HEK293 (cell line): ENCODE measurements around the gene ZCCHC8.
A peak's percentile ranks its signal among the peaks of the same experiment; 100 is the strongest.

Source experiments
- BCL11A ChIP-seq: fragments of 450-650 bp; formaldehyde crosslinking; IDR thresholded peaks from 2 replicates; pipeline ENCODE4 v1.5.1; 2016; ENCODE audit warnings: low read depth, missing biosample characterization, missing genetic modification characterization
- FEZF1 ChIP-seq: fragments of 450-650 bp; formaldehyde crosslinking; IDR thresholded peaks from 2 replicates; pipeline ENCODE4 v1.5.1; 2016; ENCODE audit warnings: missing biosample characterization, missing genetic modification characterization
- GFI1B ChIP-seq: fragments of 450-650 bp; formaldehyde crosslinking; IDR thresholded peaks from 2 replicates; pipeline ENCODE4 v1.5.1; 2016; ENCODE audit warnings: missing biosample characterization, missing genetic modification characterization
- GLIS1 ChIP-seq: fragments of 450-650 bp; formaldehyde crosslinking; IDR thresholded peaks from 2 replicates; pipeline ENCODE4 v1.5.1; 2016; ENCODE audit warnings: missing biosample characterization, missing genetic modification characterization
- GLIS2 ChIP-seq: fragments of 450-650 bp; formaldehyde crosslinking; IDR thresholded peaks from 2 replicates; pipeline ENCODE4 v1.5.1; 2016; ENCODE audit warnings: missing biosample characterization, missing genetic modification characterization
- KLF1 ChIP-seq: fragments of 450-650 bp; formaldehyde crosslinking; IDR thresholded peaks from 2 replicates; pipeline ENCODE4 v1.5.1; 2016; ENCODE audit warnings: missing biosample characterization, missing genetic modification characterization
- KLF16 ChIP-seq: fragments of 450-650 bp; formaldehyde crosslinking; IDR thresholded peaks from 2 replicates; pipeline ENCODE4 v1.5.1; 2017; ENCODE audit warnings: missing biosample characterization, missing genetic modification characterization
- KLF8 ChIP-seq: fragments of 450-650 bp; formaldehyde crosslinking; IDR thresholded peaks from 2 replicates; pipeline ENCODE4 v1.5.1; 2016; ENCODE audit warnings: missing biosample characterization, missing genetic modification characterization
- PBX3 ChIP-seq: sonication (generic); formaldehyde crosslinking; IDR thresholded peaks from 2 replicates; pipeline ENCODE4 v1.8.1; 2022; ENCODE audit warnings: mild to moderate bottlenecking, moderate library complexity, missing genetic modification reagents
- SCRT2 ChIP-seq: fragments of 450-650 bp; formaldehyde crosslinking; IDR thresholded peaks from 2 replicates; pipeline ENCODE4 v1.5.1; 2016; ENCODE audit warnings: missing biosample characterization, missing genetic modification characterization
- SP2 ChIP-seq: fragments of 450-650 bp; formaldehyde crosslinking; IDR thresholded peaks from 2 replicates; pipeline ENCODE4 v1.5.1; 2016; ENCODE audit warnings: missing biosample characterization, missing genetic modification characterization
- ZBTB49 ChIP-seq: fragments of 450-650 bp; formaldehyde crosslinking; IDR thresholded peaks from 2 replicates; pipeline ENCODE4 v1.5.1; 2016; ENCODE audit warnings: missing biosample characterization, missing genetic modification characterization, low read depth
- ZBTB8A ChIP-seq: fragments of 450-650 bp; formaldehyde crosslinking; IDR thresholded peaks from 2 replicates; pipeline ENCODE4 v1.5.1; 2016; ENCODE audit warnings: missing biosample characterization, missing genetic modification characterization
- ZNF10 ChIP-seq: fragments of 450-650 bp; formaldehyde crosslinking; IDR thresholded peaks from 2 replicates; pipeline ENCODE4 v1.5.1; 2017; ENCODE audit warnings: missing biosample characterization, missing genetic modification characterization
- ZNF146 ChIP-seq: fragments of 450-650 bp; formaldehyde crosslinking; IDR thresholded peaks from 2 replicates; pipeline ENCODE4 v1.5.1; 2016; ENCODE audit warnings: missing biosample characterization, missing genetic modification characterization
- ZNF274 ChIP-seq, 2 experiments: fragments of 200-500 bp in 1 of 2; fragments of 450-650 bp in 1 of 2; sonication (Bioruptor generic) in 1 of 2; formaldehyde crosslinking in 1 of 2; IDR thresholded peaks; 2 replicates each; pipeline versions ENCODE4 v1.5.1 to v1.6.1; 2014 to 2016; ENCODE audit warnings: borderline replicate concordance in 1 of 2, inconsistent platforms in 1 of 2, low read length in 1 of 2, missing biosample characterization in 1 of 2, missing genetic modification characterization in 1 of 2
- ZNF394 ChIP-seq: fragments of 450-650 bp; formaldehyde crosslinking; IDR thresholded peaks from 2 replicates; pipeline ENCODE4 v1.5.1; 2016; ENCODE audit warnings: missing biosample characterization, missing genetic modification characterization, mild to moderate bottlenecking, moderate library complexity, borderline replicate concordance
- ZNF404 ChIP-seq: fragments of 450-650 bp; formaldehyde crosslinking; IDR thresholded peaks from 2 replicates; pipeline ENCODE4 v1.5.1; 2017; ENCODE audit warnings: missing biosample characterization, missing genetic modification characterization
- ZNF530 ChIP-seq: fragments of 450-650 bp; formaldehyde crosslinking; IDR thresholded peaks from 2 replicates; pipeline ENCODE4 v1.5.1; 2016; ENCODE audit warnings: low read depth, missing biosample characterization, missing genetic modification characterization
- ZNF561 ChIP-seq: fragments of 450-650 bp; IDR thresholded peaks from 2 replicates; pipeline ENCODE4 v1.5.1; 2018; ENCODE audit warnings: missing biosample characterization, missing genetic modification characterization, borderline replicate concordance
- ZNF596 ChIP-seq: fragments of 450-650 bp; IDR thresholded peaks from 2 replicates; pipeline ENCODE4 v1.5.0; 2018; ENCODE audit warnings: missing biosample characterization, mild to moderate bottlenecking, missing genetic modification characterization, moderate library complexity
- ZNF621 ChIP-seq: fragments of 450-650 bp; formaldehyde crosslinking; IDR thresholded peaks from 2 replicates; pipeline ENCODE4 v1.5.1; 2017; ENCODE audit warnings: missing biosample characterization, missing genetic modification characterization
- ZNF664 ChIP-seq: fragments of 450-650 bp; formaldehyde crosslinking; IDR thresholded peaks from 2 replicates; pipeline ENCODE4 v1.5.1; 2016; ENCODE audit warnings: missing biosample characterization, missing genetic modification characterization
- ZNF692 ChIP-seq: fragments of 450-650 bp; formaldehyde crosslinking; IDR thresholded peaks from 2 replicates; pipeline ENCODE4 v1.5.1; 2016; ENCODE audit warnings: missing biosample characterization, missing genetic modification characterization
- ZNF76 ChIP-seq: fragments of 450-650 bp; formaldehyde crosslinking; IDR thresholded peaks from 2 replicates; pipeline ENCODE4; 2016; ENCODE audit warnings: low read depth, missing biosample characterization, missing genetic modification characterization, borderline replicate concordance
- ZXDB ChIP-seq: fragments of 450-650 bp; formaldehyde crosslinking; IDR thresholded peaks from 2 replicates; pipeline ENCODE4 v1.5.1; 2016; ENCODE audit warnings: missing biosample characterization, missing genetic modification characterization
- TF ChIP-seq, protein P1 (sequence below): fragments of 450-650 bp; formaldehyde crosslinking; IDR thresholded peaks from 2 replicates; pipeline ENCODE4 v1.5.1; 2016; ENCODE audit warnings: missing biosample characterization, missing genetic modification characterization
- TF ChIP-seq, protein P2 (sequence below): fragments of 450-650 bp; formaldehyde crosslinking; IDR thresholded peaks from 2 replicates; pipeline ENCODE4 v1.5.1; 2016; ENCODE audit warnings: missing biosample characterization, missing genetic modification characterization
- TF ChIP-seq, protein P3 (sequence below): fragments of 450-650 bp; formaldehyde crosslinking; IDR thresholded peaks from 2 replicates; pipeline ENCODE4 v1.5.1; 2016; ENCODE audit warnings: missing biosample characterization, missing genetic modification characterization

Gene ZCCHC8

GRCh38 chr12:122421821-122422729 is 78.7 kb downstream of the ZCCHC8 start, which contains the start of gene CLIP1 (continued):
- TF ChIP-seq ZNF274 (IDR thresholded peaks at IDR 0.05; ENCODE audit: low read length) (no peak), ZNF274 (tag by site-specific recombination; IDR thresholded peaks at IDR 0.05; ENCODE audit: borderline replicate concordance) (no peak), BCL11A (tag by site-specific recombination) (no peak), SCRT2 (tag by site-specific recombination) (peak; percentile 98), PBX3 (CRISPR knock-in tag) (0 out of 2 replicates have a peak, but pooled peaks have one; percentile 8), ZNF404 (tag by site-specific recombination) (no peak), GLIS2 (peak; percentile 87), KLF8 (peak; percentile 33; the same call in 1 of the 2 replicates), FEZF1 (peak; percentile 31), KLF1 (0 out of 2 replicates have a peak, but pooled peaks have one; percentile 10), ZNF664 (tag by site-specific recombination) (no peak), ZNF561 (peak; percentile 95), ZNF10 (tag by site-specific recombination) (no peak), ZNF621 (tag by site-specific recombination) (no peak), GFI1B (tag by site-specific recombination) (0 out of 2 replicates have a peak, but pooled peaks have one; percentile 34), ZNF596 (0 out of 2 replicates have a peak, but pooled peaks have one; percentile 5), ZNF394 (tag by site-specific recombination) (0 out of 2 replicates have a peak, but pooled peaks have one; percentile 9), SP2 (tag by site-specific recombination) (peak; percentile 34), GLIS1 (tag by site-specific recombination) (peak; percentile 91), KLF16 (peak; percentile 54), ZNF76 (peak; percentile 52; the same call in 1 of the 2 replicates), ZNF692 (tag by site-specific recombination) (peak; percentile 58), ZBTB8A (tag by site-specific recombination) (peak; percentile 93), ZNF146 (no peak), ZBTB49 (tag by site-specific recombination) (no peak), ZXDB (peak; percentile 73; the same call in 1 of the 2 replicates), ZNF530 (tag by site-specific recombination) (no peak)
- TF ChIP-seq, protein P1, sequence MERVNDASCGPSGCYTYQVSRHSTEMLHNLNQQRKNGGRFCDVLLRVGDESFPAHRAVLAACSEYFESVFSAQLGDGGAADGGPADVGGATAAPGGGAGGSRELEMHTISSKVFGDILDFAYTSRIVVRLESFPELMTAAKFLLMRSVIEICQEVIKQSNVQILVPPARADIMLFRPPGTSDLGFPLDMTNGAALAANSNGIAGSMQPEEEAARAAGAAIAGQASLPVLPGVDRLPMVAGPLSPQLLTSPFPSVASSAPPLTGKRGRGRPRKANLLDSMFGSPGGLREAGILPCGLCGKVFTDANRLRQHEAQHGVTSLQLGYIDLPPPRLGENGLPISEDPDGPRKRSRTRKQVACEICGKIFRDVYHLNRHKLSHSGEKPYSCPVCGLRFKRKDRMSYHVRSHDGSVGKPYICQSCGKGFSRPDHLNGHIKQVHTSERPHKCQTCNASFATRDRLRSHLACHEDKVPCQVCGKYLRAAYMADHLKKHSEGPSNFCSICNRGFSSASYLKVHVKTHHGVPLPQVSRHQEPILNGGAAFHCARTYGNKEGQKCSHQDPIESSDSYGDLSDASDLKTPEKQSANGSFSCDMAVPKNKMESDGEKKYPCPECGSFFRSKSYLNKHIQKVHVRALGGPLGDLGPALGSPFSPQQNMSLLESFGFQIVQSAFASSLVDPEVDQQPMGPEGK (tag by site-specific recombination) = peak; percentile 65
- TF ChIP-seq, protein P2, sequence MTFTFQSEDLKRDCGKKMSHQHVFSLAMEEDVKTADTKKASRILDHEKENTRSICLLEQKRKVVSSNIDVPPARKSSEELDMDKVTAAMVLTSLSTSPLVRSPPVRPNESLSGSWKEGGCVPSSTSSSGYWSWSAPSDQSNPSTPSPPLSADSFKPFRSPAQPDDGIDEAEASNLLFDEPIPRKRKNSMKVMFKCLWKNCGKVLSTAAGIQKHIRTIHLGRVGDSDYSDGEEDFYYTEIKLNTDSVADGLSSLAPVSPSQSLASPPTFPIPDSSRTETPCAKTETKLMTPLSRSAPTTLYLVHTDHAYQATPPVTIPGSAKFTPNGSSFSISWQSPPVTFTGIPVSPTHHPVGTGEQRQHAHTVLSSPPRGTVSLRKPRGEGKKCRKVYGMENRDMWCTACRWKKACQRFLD = no peak
- TF ChIP-seq, protein P3, sequence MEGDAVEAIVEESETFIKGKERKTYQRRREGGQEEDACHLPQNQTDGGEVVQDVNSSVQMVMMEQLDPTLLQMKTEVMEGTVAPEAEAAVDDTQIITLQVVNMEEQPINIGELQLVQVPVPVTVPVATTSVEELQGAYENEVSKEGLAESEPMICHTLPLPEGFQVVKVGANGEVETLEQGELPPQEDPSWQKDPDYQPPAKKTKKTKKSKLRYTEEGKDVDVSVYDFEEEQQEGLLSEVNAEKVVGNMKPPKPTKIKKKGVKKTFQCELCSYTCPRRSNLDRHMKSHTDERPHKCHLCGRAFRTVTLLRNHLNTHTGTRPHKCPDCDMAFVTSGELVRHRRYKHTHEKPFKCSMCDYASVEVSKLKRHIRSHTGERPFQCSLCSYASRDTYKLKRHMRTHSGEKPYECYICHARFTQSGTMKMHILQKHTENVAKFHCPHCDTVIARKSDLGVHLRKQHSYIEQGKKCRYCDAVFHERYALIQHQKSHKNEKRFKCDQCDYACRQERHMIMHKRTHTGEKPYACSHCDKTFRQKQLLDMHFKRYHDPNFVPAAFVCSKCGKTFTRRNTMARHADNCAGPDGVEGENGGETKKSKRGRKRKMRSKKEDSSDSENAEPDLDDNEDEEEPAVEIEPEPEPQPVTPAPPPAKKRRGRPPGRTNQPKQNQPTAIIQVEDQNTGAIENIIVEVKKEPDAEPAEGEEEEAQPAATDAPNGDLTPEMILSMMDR (tag by site-specific recombination) = peak; percentile 71
